ENCODE results near the gene CADPS. TPM values are rescaled to one million over a fixed set of nuclear protein-coding genes. Genes with fewer than 3 reads are reported as not detected.

The CADPS gene
- polyA plus RNA-seq, 3 donors = 1.4 to 2.5 (median 2.2) TPM

- no peak for DNase-seq
Measured at GRCh38 chr3:62749657-62750056, 125.6 kb downstream of the CADPS start.

- DNase-seq = no peak
Measured at GRCh38 chr3:62749130-62749529, 126.1 kb downstream of the CADPS start.

GRCh38 chr3:62737449-62737848 lies 137.8 kb downstream of the CADPS start:
- DNase-seq = no peak

GRCh38 chr3:62735510-62735909 lies 139.7 kb downstream of the CADPS start:
- DNase-seq = no peak

GRCh38 chr3:62732183-62732904 lies 142.9 kb downstream of the CADPS start:
- DNase-seq = no peak

- no peak for DNase-seq
Measured at GRCh38 chr3:62727981-62728380, 147.2 kb downstream of the CADPS start.

- DNase-seq = no peak
Measured at GRCh38 chr3:62727536-62727935, 147.7 kb downstream of the CADPS start.

- no peak for DNase-seq
Measured at GRCh38 chr3:62724503-62724902, 150.7 kb downstream of the CADPS start.

- DNase-seq = no peak
Measured at GRCh38 chr3:62723914-62724217, 151.3 kb downstream of the CADPS start.

- peak; percentile 24 for DNase-seq
Measured at GRCh38 chr3:62723166-62723913, 151.9 kb downstream of the CADPS start.

GRCh38 chr3:62722344-62722743 lies 152.9 kb downstream of the CADPS start:
- DNase-seq = no peak

GRCh38 chr3:62718515-62719320 lies 156.5 kb downstream of the CADPS start:
- DNase-seq = no peak

- no peak for DNase-seq
Measured at GRCh38 chr3:62718011-62718410, 157.2 kb downstream of the CADPS start.

GRCh38 chr3:62712746-62713145 lies 162.5 kb downstream of the CADPS start:
- DNase-seq = no peak

GRCh38 chr3:62710751-62711150 lies 164.5 kb downstream of the CADPS start:
- DNase-seq = no peak

GRCh38 chr3:62708638-62709373 lies 166.4 kb downstream of the CADPS start:
- peak; percentile 22 for DNase-seq

- DNase-seq = no peak
Measured at GRCh38 chr3:62705721-62706120, 169.5 kb downstream of the CADPS start.

- no peak for DNase-seq
Measured at GRCh38 chr3:62703451-62704167, 171.6 kb downstream of the CADPS start.

GRCh38 chr3:62700357-62700756 lies 174.9 kb downstream of the CADPS start:
- DNase-seq = no peak

GRCh38 chr3:62699728-62700127 lies 175.5 kb downstream of the CADPS start:
- no peak for DNase-seq

GRCh38 chr3:62696011-62696410 lies 179.2 kb downstream of the CADPS start:
- no peak for DNase-seq

All from renal pelvis (tissue), 4 donors.